ENCODE results near the gene RAX2. TPM values are rescaled to one million over a fixed set of nuclear protein-coding genes. Genes with fewer than 3 reads are reported as not detected.

RAX2 gene
- total and polyA plus RNA-seq, 9 of the 15 experiments (the other 6 are each of a cell fraction or from before 2014, with no cell fraction given), result not detected

GRCh38 chr19:3721131-3721886, 50.7 kb downstream of the RAX2 start (continued):
- TF ChIP-seq KDM4B (IDR thresholded peaks at IDR 0.05; ENCODE audit: borderline replicate concordance in 2 of 2, low read depth in 1 of 2), result peak in 1 of 2 experiments; percentile 69; a peak in 1 of 4 replicates
- TF ChIP-seq MEIS2 (IDR thresholded peaks at IDR 0.05; ENCODE audit: partially characterized antibody), result peak; percentile 24
- TF ChIP-seq JUN (IDR thresholded peaks at IDR 0.05; ENCODE audit: borderline replicate concordance, low read depth, low read length), result peak; percentile 77
- no peak for TF ChIP-seq JUN (CRISPR knock-in tag; IDR thresholded peaks at IDR 0.05; ENCODE audit: borderline replicate concordance)
- no peak for TF ChIP-seq CCAR2 (IDR thresholded peaks at IDR 0.05; ENCODE audit: low read depth, low read length)
- peak; percentile 67; the same call in 1 of the 2 replicates for TF ChIP-seq ZNF830 (CRISPR knock-in tag; IDR thresholded peaks at IDR 0.05)
- TF ChIP-seq BDP1 (IDR thresholded peaks at IDR 0.05; ENCODE audit: insufficient read depth, insufficient read length), result no peak
- 0 out of 2 replicates have a peak, but pooled peaks have one; percentile 61 for TF ChIP-seq ETV5 (CRISPR knock-in tag; IDR thresholded peaks at IDR 0.05; ENCODE audit: low read depth)
- TF ChIP-seq MAFK (IDR thresholded peaks at IDR 0.05; ENCODE audit: low read length), result no peak
- peak; percentile 80; the same call in 1 of the 2 replicates for TF ChIP-seq ZBTB7A (IDR thresholded peaks at IDR 0.05; ENCODE audit: borderline replicate concordance, control insufficient read depth, low read depth, low read length)
- TF ChIP-seq SAFB (IDR thresholded peaks at IDR 0.05; ENCODE audit: borderline replicate concordance, low read depth, low read length), result no peak
- TF ChIP-seq CC2D1A (IDR thresholded peaks at IDR 0.05), result peak; percentile 76
- no peak for TF ChIP-seq RBM39 (optimal IDR thresholded peaks at IDR 0.05; ENCODE audit: low read depth, low read length)
- no peak for TF ChIP-seq ZBTB26 (CRISPR knock-in tag; IDR thresholded peaks at IDR 0.05)
- peak; percentile 99 for TF ChIP-seq CHD4 (IDR thresholded peaks at IDR 0.05; ENCODE audit: insufficient read depth, insufficient replicate concordance, low read depth, low read length, poor library complexity, severe bottlenecking)
- TF ChIP-seq PTRF (tag; IDR thresholded peaks at IDR 0.05), result no peak
- no peak for TF ChIP-seq MCM3 (IDR thresholded peaks at IDR 0.05)
- peak; percentile 57; the same call in 1 of the 2 replicates for TF ChIP-seq GATAD2A (IDR thresholded peaks at IDR 0.05)
- no peak for TF ChIP-seq ZNF318 (IDR thresholded peaks at IDR 0.05; ENCODE audit: borderline replicate concordance in 1 of 2, low read depth in 1 of 2)
- TF ChIP-seq PHB2 (IDR thresholded peaks at IDR 0.05; ENCODE audit: low read depth), result no peak

Data from K562 (cell line).